Skeletal muscle satellite cell (primary cell): ENCODE data around the gene PARP16.

Experiments used
- H3K27me3 ChIP-seq: 2 replicates; pipeline ENCODE4 v1.7.0; 2013; ENCODE audit warnings: low read length; ENCODE audit not compliant: control insufficient read depth, insufficient read depth
- H3K36me3 ChIP-seq: 2 replicates; pipeline ENCODE4 v1.7.0; 2013; ENCODE audit warnings: mild to moderate bottlenecking, control low read depth, low read length; ENCODE audit not compliant: insufficient read depth
- H3K4me1 ChIP-seq: 2 replicates; pipeline ENCODE4 v1.7.0; 2013; ENCODE audit warnings: low read length; ENCODE audit not compliant: control insufficient read depth, insufficient read depth
- H3K4me2 ChIP-seq: 2 replicates; pipeline ENCODE4 v1.7.0; 2013; ENCODE audit warnings: mild to moderate bottlenecking, low read length
- H3K4me3 ChIP-seq: 2 replicates; pipeline ENCODE4 v1.7.0; 2013; ENCODE audit warnings: low read length
- H3K9ac ChIP-seq: 2 replicates; pipeline ENCODE4 v1.7.0; 2013; ENCODE audit warnings: mild to moderate bottlenecking, low read depth, low read length, moderate library complexity
- H3K9me3 ChIP-seq: replicated peaks from 2 replicates; pipeline ENCODE4 v1.7.0; 2013; ENCODE audit warnings: mild to moderate bottlenecking, control low read depth, low read length

The PARP16 gene

DNA sequence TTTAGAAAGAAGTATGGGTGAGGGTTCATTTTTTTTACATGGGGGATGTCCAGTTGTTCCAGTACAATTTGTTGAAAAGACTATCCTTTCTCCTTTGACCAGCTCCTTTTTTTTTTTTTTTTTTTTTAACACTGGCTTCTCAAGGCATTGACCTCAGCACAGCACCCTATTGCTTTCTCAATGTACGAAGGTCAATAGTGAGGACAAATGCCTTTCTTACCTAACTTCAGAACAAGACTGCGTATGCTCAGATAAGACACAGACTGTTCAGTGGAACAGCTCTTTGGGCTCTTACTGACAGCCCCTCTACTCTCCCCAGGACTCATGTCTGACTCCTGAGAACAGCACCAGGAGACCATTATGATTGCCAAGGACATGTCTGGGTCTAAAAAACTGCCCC lies 65.0 kb downstream of the PARP16 start:
- H3K9me3 ChIP-seq, result no peaks in the 10 kb centered on the region
- no peaks in the 10 kb centered on the region for H3K4me1 ChIP-seq
- H3K36me3 ChIP-seq, result no peaks in the 10 kb centered on the region
- no peak overlapping the region for H3K4me2 ChIP-seq
- no peak overlapping the region for H3K9ac ChIP-seq
- no peak overlapping the region for H3K4me3 ChIP-seq
- peaks cover 3% of the 10 kb centered on the region for H3K27me3 ChIP-seq

- H3K9ac ChIP-seq, result no peak overlapping the region
- no peaks in the 10 kb centered on the region for H3K4me1 ChIP-seq
- no peaks in the 10 kb centered on the region for H3K36me3 ChIP-seq
- no peaks in the 10 kb centered on the region for H3K9me3 ChIP-seq
- H3K4me3 ChIP-seq, result no peak overlapping the region
- H3K27me3 ChIP-seq, result peaks cover 3% of the 10 kb centered on the region
- no peak overlapping the region for H3K4me2 ChIP-seq
Observed at GRCh38 chr15:65219137-65219536, 67.5 kb downstream of the PARP16 start.

DNA sequence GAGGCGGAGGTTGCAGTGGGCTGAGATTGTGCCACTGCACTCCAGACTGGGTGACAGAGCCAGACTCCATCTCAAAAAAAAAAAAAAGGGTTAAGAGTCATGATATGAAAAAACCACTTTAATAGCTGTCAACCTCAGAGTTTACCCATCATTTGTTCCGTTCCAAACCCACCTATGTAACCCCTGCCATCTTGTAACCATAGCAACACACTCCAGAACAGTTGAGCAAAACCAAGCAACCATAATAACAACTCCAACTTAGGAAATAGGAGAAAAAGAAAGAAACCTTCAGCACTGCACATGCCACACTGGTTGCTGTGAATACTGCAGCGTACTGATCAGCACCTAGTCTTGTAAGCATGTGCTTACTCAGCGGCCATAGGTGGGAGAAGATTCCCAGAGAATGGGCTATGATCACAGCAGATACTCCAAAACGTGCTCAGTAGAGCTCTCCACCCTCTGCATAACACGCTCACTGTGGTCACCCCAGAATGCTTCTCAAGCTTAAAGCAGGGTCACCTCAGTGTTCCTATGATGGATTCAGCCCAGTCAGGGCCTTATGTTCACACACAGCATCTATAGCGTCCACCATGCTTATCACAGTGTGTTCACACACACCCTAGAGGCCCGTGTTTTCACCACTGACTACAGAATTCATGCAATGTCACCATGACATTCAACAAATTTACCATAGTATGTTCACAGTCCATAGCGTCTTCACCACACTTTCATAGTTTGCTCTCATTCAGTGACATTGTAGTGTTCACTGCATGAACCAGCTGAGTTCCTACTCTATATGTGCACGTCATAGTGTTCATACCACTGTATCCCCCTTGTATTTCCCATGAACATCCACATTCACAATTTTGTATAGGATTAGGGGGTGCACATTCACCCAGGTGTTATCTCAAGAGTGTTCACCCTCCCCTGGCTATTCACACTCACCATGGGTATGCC lies 68.9 kb downstream of the PARP16 start:
- no peak overlapping the region for H3K4me3 ChIP-seq
- H3K36me3 ChIP-seq, result no peaks in the 10 kb centered on the region
- no peaks in the 10 kb centered on the region for H3K4me1 ChIP-seq
- peaks cover 3% of the 10 kb centered on the region for H3K27me3 ChIP-seq
- no peak overlapping the region for H3K4me2 ChIP-seq
- no peak overlapping the region for H3K9ac ChIP-seq
- no peaks in the 10 kb centered on the region for H3K9me3 ChIP-seq

GRCh38 chr15:65215496-65215895 lies 71.2 kb downstream of the PARP16 start:
- H3K4me2 ChIP-seq, result no peak overlapping the region
- no peaks in the 10 kb centered on the region for H3K36me3 ChIP-seq
- H3K9me3 ChIP-seq, result no peaks in the 10 kb centered on the region
- H3K4me3 ChIP-seq, result no peak overlapping the region
- H3K9ac ChIP-seq, result no peak overlapping the region
- peaks cover 9% of the 10 kb centered on the region for H3K4me1 ChIP-seq
- H3K27me3 ChIP-seq, result peaks cover 3% of the 10 kb centered on the region

GRCh38 chr15:65214010-65214409 lies 72.7 kb downstream of the PARP16 start:
- H3K4me3 ChIP-seq, result no peak overlapping the region
- no peak overlapping the region for H3K9ac ChIP-seq
- no peak overlapping the region for H3K4me2 ChIP-seq
- H3K27me3 ChIP-seq, result no peaks in the 10 kb centered on the region
- H3K36me3 ChIP-seq, result no peaks in the 10 kb centered on the region
- H3K9me3 ChIP-seq, result no peaks in the 10 kb centered on the region
- H3K4me1 ChIP-seq, result peaks cover 9% of the 10 kb centered on the region

GRCh38 chr15:65213241-65213640 lies 73.4 kb downstream of the PARP16 start:
- Histone ChIP-seq H3K27me3 (peaks cover 3% of the 10 kb centered on the region), H3K9me3 (no peaks in the 10 kb centered on the region), H3K4me3 (no peak overlapping the region), H3K9ac (no peak overlapping the region), H3K36me3 (no peaks in the 10 kb centered on the region), H3K4me1 (peaks cover 9% of the 10 kb centered on the region), H3K4me2 (no peak overlapping the region)

GRCh38 chr15:65212097-65212496 lies 74.6 kb downstream of the PARP16 start:
- Histone ChIP-seq H3K4me2 (no peak overlapping the region), H3K9me3 (no peaks in the 10 kb centered on the region), H3K27me3 (peaks cover 10% of the 10 kb centered on the region), H3K36me3 (no peaks in the 10 kb centered on the region), H3K9ac (no peak overlapping the region), H3K4me3 (no peak overlapping the region), H3K4me1 (peaks cover 9% of the 10 kb centered on the region)

- no peak overlapping the region for H3K4me3 ChIP-seq
- no peak overlapping the region for H3K4me2 ChIP-seq
- peaks cover 9% of the 10 kb centered on the region for H3K4me1 ChIP-seq
- no peaks in the 10 kb centered on the region for H3K9me3 ChIP-seq
- H3K36me3 ChIP-seq, result no peaks in the 10 kb centered on the region
- H3K9ac ChIP-seq, result no peak overlapping the region
- H3K27me3 ChIP-seq, result peaks cover 12% of the 10 kb centered on the region
Observed at GRCh38 chr15:65211482-65211982, 75.2 kb downstream of the PARP16 start.

GRCh38 chr15:65210770-65211481 lies 75.8 kb downstream of the PARP16 start, which contains the start of gene CILP:
CILP (minus strand) TSS chr15:65211473; CDS start chr15:65209755, 1,718 bp downstream.
- Histone ChIP-seq H3K9ac (no peak within 1 kb of the TSS), H3K4me1 (peaks cover 9% of the 10 kb centered on the region), H3K9me3 (no peaks in the 10 kb centered on the region), H3K4me2 (no peak within 1 kb of the TSS), H3K36me3 (no peaks in the 10 kb centered on the region), H3K27me3 (peaks cover 12% of the 10 kb centered on the region), H3K4me3 (no peak within 1 kb of the TSS)

DNA sequence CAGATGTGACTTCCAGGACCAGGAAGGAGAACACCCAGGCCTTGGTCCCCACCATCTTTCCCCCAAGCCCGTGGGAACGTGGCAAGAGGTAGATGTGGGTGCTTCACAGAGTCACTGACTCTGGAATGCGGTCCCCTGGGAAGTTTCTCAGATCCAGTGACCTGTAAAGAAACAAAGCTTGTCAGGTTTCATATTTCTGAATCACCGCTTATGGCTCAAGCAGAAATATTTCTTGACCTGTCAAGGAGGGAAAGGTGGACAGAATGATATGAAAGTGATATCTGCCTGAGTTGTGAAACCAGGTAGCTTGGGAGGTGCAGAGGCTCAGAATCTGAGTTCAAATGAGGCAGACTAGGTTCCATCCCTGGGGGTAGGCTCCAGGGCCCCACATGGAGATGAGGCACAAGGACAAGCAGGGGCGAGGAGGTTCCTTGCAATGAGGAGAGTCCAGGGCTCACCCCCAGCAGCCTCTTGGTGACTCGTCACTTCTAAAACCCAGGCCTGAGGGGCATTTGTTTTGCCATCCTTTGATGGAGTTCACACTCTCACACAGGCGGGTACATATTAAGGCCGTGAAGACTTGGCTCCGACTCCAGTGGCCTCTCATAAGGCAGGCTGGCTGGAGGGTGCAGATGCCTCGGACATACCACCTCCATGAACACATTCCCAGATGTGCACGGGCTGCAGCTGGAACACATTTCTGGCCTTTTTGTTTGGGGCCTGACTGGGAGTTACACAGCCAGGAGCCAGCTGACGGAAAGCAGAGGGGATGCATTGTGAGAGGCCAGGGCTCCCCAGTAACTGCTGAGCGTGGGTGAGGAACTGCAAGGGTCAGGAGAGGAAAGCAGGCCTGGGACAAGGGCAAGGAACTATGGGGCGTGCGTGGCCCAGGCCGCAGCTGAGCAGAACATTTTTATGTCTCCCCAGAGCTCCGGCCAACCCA lies 76.7 kb downstream of the PARP16 start:
- H3K27me3 ChIP-seq, result peaks cover 12% of the 10 kb centered on the region
- H3K9ac ChIP-seq, result no peak overlapping the region
- H3K9me3 ChIP-seq, result no peaks in the 10 kb centered on the region
- H3K4me2 ChIP-seq, result no peak overlapping the region
- no peaks in the 10 kb centered on the region for H3K36me3 ChIP-seq
- peaks cover 9% of the 10 kb centered on the region for H3K4me1 ChIP-seq
- H3K4me3 ChIP-seq, result no peak overlapping the region

DNA sequence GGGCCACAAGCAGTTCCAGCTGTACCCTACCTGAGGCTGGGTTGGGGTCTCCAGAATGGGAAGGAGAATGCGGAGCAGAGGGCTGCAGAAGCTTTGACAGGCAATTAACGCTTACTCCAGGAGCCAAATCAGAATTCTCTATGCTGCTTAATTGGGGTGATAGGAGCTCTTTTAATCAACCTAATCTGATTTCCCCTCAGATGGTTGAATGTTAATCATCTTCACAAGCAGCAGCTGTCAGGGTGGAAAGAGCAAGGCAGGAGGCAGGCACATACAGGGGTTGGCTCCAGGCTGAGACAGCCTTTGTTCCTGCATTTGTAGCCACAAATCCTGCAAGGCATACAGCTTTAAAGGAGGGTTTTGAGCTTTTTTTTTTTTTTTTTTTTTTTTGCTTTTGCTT lies 78.0 kb downstream of the PARP16 start:
- Histone ChIP-seq H3K36me3 (no peaks in the 10 kb centered on the region), H3K4me3 (no peak overlapping the region)

More for the DNA sequence above, 78.0 kb downstream of the PARP16 start:
- H3K4me2 ChIP-seq, result no peak overlapping the region
- H3K9ac ChIP-seq, result no peak overlapping the region
- no peaks in the 10 kb centered on the region for H3K9me3 ChIP-seq
- peaks cover 21% of the 10 kb centered on the region for H3K27me3 ChIP-seq
- H3K4me1 ChIP-seq, result peaks cover 9% of the 10 kb centered on the region
